Measurements from ENCODE around the gene RHOU.
"Not testable (repeated sequence)": the region's sequence is repeated elsewhere in the genome, so short reads cannot be mapped to it uniquely, and the experiment has no call there.

The RHOU gene

DNA sequence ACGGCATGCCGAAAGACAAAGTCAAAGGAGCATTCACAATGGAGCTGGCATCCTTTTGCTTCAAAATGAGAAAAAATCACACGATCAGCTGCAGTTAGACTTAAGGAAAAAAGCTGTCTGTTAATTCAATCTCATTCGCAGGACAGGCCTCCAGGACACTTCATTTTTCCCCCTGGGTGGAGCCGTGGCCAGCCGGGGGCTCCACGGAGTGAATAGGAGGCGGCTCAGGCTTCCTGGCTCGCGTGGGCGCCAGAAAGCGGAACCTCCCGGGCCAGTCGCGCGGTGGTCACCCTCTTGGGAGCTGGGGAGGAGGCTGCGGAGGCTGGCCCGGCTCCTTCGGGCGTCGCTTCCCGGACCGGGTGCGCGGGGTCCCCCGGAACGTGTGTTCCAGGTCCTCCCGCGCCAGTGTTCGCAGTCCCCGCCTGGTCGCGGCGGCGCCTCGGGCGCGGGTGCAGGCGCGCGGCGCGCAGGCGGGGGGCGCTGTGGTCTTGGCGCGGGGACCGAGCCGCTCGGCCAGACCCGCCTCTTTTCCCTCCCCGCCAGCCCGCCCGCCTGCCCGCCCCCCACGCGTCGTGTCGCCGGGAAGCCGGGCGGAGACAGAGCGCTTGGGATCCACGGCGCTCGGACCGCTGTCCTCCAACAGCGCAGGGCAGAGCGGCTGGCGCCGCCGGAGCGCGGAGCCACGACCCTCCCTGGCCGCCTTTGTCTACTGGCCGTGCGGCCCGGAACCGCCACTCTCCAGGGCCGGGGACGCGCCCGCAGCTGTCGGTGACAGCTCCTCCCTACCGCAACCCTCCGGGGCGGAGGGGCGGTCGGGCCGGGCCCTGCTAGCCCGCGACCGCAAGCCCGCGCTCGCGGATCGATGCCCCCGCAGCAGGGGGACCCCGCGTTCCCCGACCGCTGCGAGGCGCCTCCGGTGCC is at the start of gene RHOU:
RHOU (plus strand) TSS at position 599 of the 921 bp plus-strand sequence; CDS start at position 863, 264 bp downstream.
- H3K27ac ChIP-seq = peak within 1 kb of the TSS; percentile 55 to 96 (median 87)

DNA sequence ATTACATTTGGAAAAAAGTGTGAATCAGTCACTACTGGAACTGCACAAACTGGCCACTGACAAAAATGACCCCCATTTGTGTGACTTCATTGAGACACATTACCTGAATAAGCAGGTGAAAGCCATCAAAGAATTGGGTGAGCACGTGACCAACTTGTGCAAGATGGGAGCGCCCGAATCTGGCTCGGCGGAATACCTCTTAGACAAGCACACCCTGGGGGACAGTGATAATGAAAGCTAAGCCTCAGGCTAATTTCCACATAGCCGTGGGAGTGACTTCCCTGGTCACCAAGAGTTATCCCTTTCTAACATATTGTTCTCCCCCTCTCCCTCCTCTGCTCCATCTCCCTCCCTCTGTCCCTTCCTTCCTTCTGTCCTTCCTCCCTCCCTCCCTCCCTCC is 47.7 kb upstream of the RHOU start:
- H3K4me3 ChIP-seq = no peak overlapping the region
- H3K27ac ChIP-seq = no peak overlapping the region

More for the DNA sequence above, at the start of gene RHOU:
- H3K4me3 ChIP-seq = peak within 1 kb of the TSS; percentile 49 to 84 (median 70)

DNA sequence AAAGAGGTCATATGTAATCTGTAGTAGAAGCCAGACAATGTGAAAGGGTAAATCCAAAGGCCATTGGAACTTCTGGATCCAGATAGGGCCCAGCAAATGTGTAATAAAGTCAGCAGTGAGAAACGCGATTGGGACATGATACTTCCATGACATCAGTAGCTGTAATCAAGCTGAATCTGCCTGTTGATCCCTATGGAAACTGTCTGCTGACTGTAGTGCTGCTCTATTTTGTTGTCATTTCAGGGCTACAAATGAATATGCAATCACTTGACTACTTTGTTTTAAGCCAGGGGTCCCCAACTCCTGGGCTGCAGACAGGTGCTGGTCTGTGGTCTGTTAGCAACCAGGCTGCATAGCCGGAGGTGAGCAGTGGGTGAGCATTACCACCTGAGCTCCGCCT is 46.0 kb upstream of the RHOU start:
- no peak overlapping the region for H3K4me3 ChIP-seq
- no peak overlapping the region for H3K27ac ChIP-seq

DNA sequence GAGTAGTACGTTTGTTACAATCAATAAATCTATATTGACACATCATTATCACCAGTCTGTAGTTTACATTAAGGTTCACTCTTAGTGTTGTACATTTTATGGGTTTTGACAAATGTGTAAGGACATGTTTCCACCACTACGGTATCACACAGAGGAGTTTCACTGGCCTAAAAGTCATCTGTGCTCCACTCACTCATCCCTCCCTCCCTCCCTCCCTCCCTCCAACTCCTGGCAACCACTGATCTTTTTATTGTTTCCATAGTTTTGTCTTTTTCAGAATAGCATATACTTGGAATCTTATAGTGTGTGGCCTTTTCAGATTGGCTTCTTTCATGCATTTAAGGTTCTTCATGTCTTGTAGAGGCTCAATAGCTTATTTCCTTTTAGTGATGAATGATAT is 44.1 kb upstream of the RHOU start:
- no peak overlapping the region for H3K4me3 ChIP-seq
- H3K27ac ChIP-seq = no peak overlapping the region

DNA sequence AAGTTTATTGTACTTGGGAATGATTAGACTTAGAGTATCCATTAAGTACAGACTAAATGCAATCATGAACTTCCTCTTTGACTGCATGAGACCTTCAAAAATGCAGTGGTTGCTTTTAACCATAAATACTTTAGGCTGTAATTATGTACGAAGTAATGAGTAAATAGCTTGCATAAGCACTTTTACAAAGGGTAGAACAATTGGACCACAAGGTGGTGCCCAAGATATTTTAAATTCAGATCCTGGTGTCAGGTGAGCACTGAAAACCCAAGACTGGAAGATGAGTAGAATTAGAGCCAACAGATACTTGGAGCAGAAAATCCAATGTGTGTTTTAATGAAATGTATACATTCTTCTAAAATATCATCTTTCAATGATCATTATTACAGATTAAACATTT is 43.4 kb upstream of the RHOU start:
- H3K27ac ChIP-seq = no peak overlapping the region
- H3K4me3 ChIP-seq = no peak overlapping the region

DNA sequence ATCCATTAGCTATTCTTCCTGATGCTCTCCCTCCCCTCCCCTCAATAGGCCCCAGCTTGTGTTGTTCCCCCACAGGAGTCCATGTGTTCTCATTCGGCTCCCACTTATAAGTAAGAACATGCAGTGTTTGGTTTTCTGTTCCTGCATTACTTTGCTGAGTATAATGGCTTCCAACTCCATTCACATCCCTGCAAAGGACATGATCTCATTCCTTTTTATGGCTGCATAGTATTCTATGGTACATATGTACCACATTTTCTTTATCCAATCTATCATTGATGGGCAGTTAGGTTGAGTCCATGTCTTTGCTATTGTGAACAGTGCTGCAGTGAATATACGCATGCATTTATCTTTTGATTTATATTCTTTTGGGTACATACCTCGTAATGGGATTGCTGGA is 40.8 kb upstream of the RHOU start:
- H3K27ac ChIP-seq, H3K4me3 ChIP-seq: not testable (repeated sequence)

DNA sequence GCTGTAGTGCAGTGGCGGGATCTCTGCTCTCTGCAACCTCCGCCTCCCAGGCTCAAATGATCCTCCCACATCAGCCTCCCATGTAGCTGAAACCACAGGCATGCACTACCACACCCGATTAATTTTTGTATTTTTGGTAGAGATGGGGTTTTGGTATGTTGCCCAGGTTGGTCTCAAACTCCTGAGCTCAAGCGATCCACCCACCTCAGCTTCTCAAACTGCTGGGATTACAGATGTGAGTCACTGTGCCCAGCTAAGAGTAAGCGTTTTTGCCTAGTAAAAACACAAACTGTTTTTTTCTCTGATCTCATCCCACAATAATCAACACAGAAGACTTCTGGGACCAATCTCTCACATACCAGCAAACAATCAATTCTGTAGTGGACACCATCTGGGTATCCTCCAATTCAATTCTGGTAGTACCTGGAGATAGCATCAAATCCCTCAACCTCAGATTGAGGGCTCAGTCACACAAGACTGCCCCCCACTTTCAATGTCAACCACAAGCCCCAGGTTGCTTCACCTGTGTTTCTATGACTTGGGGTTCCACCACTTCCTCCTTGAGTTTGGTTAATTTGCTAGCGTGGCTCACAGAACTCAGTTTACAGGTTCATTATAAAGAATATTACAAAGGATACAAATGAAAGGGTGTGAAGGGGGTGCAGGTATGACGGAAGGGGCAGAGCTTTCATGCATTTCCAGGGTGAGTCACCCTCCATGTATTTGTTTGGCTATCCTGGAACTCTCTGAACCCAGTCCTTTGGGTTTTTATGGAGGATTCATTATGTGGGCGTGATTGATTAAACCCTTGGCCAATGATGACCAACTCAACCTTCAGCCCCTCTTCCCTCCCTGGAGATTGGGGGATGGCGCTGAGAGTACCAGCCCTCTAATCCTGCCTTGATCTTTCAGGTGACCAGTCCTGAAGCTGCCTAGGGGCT is 40.0 kb upstream of the RHOU start:
- H3K27ac ChIP-seq = no peak overlapping the region
- no peak overlapping the region for H3K4me3 ChIP-seq

DNA sequence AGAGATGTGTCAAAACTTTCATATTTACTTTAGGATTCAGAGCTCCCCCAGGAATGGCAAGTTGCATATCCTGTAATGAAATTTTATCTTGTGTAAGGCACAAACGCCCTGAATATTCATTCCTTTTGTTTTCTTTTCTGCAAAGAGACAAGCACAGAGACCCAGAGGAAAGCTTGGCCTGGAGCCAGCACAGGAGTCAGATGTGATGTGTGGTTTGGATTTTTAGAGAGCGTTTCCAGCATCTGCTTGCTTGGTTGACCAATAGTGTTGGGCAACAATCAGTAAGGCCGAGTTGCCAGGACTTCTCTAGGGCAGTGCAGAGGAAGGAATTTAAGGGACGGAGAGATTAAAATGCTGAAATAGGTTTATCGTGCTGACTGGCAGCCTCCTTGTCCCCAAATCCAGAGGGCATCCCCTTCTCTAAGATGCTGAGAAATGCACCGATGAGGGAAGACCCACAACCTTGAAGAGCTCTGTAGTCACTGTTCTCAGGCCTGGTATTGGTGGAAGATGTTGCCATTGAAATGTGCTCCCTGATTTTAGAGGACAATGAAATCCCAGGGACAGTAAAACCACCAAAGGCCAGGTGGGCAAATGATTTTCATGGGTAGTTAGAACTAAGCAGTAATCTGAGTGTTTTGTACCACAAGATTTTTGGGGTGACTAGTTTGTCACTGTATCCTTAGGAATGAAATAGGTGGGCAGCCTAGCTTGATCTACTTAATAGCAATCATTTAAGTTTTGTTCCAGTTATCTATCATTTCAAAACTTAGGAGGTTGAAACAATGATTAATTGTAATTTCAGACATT is 37.9 kb upstream of the RHOU start:
- no peak overlapping the region for H3K4me3 ChIP-seq
- no peak overlapping the region for H3K27ac ChIP-seq

DNA sequence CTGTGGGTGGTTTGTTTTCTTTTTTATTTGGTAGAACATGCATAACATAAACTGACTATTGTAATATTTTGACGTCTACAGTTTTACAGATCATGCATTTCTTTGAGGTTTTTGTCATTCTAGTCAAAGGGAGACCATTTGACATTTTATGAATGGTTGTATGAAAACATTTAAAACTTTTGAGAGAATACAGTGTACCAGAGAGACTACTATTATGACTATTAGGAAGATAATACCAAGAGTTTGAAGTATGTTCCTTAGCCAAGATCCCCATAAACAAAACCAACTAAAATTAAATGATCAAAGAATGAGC is 37.3 kb upstream of the RHOU start:
- Histone ChIP-seq H3K4me3 (no peak overlapping the region), H3K27ac (no peak overlapping the region)

DNA sequence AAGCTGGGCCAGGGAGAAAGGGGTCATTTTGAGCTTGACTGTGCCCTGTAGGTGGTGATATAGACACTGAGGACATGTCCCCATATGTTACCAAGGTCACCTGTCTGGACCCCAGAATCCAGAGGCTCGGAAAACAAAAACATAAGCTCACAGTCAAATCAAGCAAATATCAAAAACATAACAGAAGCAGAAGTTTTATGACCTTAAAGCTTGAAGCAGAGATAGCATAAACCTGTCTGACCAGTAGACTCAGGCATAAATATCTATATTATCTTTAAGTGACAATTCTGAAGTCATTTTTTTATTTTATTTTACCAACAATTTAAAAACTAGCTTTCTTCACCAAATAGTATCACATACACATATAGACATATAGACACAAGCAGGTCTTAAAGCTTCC is 32.8 kb upstream of the RHOU start:
- no peak overlapping the region for H3K27ac ChIP-seq
- no peak overlapping the region for H3K4me3 ChIP-seq

DNA sequence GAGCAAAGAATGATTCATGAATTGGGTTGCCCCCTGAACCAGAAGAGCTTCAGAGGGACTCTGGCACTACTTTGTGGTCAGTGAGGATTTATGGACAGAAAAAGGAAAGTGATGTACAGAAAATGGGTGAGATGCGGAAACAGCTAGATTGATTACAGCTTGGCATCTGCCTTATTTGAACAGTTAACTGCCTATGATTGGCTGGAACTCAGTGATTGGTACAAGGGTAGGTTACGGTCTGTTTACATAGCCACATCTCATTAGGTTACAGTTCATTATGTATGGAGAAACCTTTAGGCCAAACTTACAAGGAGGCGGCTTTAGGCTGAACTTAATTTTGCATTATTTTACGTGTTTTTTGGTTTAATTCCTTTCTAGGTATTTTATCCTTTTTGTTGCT is 29.0 kb upstream of the RHOU start:
- no peak overlapping the region for H3K4me3 ChIP-seq
- H3K27ac ChIP-seq = no peak overlapping the region

DNA sequence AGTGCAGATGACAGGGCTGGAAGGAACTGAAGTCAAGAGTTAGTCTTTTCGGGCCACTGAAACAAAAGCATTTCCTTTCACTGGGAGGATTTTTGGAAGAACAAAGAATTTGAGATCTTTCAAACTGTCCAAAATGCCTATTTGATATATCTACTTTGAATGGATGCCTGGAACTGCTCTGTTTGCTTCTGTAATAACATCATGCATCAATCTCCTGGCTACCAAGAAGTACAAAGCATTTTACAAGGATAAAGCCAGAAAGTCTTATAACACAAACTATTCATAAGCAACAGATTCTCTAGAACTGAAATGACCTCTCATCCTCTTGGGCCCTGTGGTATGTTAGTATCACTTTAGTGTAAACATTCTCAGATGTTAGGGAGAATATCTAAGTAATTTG is 18.2 kb upstream of the RHOU start:
- Histone ChIP-seq H3K4me3 (no peak overlapping the region), H3K27ac (no peak overlapping the region)

DNA sequence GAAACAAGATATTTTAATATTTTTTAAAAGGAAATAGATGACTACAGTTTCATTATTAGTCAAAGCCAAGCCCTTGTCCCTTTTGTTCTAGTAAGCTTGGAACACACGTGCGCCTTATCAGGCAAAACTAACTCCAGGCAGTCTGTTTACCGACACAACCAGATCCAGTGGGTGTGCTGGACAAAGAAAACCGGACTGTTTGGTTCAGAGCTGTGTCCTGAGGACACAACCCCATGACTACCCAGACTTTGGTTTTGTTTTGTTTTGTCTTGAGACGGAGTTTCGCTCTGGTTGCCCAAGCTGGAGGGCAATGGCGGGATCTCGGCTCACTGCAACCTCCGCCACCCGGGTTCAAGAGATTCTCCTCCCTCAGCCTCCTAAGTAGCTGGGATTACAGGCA is 13.9 kb upstream of the RHOU start:
- no peak overlapping the region for H3K4me3 ChIP-seq
- H3K27ac ChIP-seq = no peak overlapping the region

DNA sequence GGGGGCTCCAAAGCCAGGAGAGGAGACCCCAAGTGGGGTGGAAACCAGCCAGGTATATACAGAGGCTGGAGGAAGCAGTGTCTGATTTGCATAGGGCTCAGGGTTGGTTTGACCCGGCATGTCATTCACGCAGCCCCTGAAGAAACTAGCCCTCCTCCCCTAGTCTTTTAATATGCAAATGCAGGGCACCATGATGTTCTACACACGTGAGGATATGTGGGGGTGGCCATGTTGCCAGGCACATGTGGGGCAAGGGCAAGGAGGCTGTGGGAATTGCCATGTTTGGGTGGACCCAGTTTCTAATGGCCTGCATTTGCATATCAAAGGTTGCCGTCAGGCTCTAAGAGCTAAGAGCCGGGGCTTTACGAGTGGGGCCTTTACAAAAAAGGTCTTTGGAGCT is 12.0 kb upstream of the RHOU start:
- H3K27ac ChIP-seq = no peak overlapping the region
- H3K4me3 ChIP-seq = no peak overlapping the region

DNA sequence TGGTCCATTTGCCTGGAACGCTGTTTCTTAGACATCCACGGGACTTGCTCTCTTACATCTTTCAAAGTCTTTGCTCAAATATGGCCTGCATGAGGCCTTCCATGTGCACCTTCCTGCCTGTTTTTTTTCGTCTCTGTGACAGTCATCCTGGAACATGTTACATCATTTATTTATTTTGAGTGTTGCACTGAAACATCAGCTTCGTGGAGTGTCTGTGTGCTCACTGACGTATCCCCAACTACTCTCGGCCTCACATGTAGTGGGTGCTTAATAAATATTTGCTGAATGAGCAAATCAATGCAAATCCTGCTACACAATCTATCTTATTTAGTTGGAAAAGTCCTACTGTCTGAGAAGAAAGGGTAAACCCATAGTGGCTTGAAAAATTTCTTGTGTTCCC is 11.4 kb upstream of the RHOU start:
- no peak overlapping the region for H3K27ac ChIP-seq
- no peak overlapping the region for H3K4me3 ChIP-seq

DNA sequence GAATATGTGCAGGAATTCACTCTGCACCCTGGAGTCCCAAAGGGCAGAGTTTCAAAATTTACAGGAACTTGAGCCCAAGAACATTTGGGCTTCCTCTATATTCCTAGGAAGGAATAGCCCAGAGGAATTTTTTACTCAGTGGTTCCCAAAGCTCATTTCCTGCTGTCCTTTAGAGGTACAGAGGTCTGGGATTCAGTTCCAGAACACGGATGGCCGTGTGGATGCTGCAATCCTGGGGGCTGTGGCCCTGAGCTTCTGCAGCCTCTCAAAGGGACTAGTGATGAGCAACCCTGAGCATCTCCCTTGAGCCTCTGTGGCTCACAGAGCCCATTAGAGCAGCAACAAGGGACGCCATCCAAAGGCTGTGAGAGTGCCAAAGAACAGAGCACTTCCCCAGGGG is 10.1 kb upstream of the RHOU start:
- H3K27ac ChIP-seq = no peak overlapping the region
- no peak overlapping the region for H3K4me3 ChIP-seq

DNA sequence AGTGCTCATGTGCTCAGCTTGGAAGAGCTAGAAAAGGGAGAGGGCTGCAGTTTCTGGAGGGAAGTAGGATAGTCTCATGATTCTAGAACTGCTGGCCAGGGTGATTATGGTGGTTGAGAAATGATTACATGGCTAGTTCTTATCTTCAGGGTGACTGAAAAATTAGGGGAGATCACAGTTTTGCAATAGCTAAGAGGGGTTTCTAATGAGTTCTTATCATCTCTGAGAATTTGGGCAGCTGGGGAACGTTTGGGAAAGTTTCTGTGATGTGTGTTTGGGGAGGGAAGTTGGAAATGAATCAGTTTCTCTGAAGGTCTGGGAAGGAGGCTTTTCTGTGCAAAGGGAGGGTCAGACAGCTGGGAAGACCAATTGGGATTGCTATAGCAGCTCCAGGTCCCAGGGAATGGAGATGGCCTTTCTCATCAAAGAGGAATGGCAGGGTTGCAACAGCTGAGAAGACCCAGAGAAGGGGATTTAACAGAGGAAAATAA is 7.6 kb upstream of the RHOU start:
- Histone ChIP-seq H3K4me3 (no peak overlapping the region), H3K27ac (no peak overlapping the region)

DNA sequence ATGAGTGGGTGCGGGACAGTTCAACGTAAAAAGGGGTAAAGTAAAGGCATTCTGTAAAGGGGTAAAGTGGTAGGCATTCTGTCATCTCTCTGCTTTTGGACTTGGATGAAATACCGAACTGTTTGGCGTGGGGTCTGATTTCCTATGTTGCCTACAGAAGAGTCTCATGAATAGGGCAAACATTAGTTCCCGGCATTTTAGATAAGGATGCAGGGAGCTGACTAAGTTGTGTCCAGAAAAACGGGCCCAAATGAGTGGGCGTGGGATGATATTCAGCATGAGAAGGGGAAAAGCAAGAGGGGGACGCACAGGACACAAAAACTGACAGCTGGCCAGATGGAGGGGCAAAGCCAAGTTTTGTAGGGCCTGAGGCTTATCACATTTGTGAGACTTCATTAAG is 2.9 kb upstream of the RHOU start:
- H3K27ac ChIP-seq = no peak overlapping the region
- no peak overlapping the region for H3K4me3 ChIP-seq

DNA sequence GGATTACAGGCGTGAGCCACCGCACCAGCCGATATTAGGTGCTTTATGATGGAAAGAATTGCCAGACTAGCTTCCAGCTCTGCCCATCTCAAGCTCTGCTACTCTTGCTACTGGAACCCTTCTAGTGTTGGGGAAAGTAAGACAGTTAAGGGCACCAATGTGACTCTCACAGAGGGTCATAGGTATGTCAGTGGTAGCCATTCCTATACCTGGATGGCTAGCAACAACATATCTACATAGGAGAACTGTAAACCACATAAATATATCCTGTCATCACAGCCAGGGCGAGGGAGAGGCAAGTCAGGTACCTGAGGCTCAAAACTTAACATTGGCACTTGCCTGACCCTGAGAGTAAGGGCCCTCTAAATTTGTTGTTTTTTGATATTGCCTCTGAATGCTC is 1.7 kb upstream of the RHOU start:
- no peak overlapping the region for H3K27ac ChIP-seq
- no peak overlapping the region for H3K4me3 ChIP-seq
